ENCODE results near the gene CDH13. TPM values are rescaled to one million over a fixed set of nuclear protein-coding genes. Genes with fewer than 3 reads are reported as not detected.

The CDH13 gene
- total RNA-seq, 2 experiments from 2014 or later, result not detected

GRCh38 chr16:82881516-82881915 lies 254.7 kb downstream of the CDH13 start:
- intact Hi-C loops (cut with DNase I, micrococcal nuclease), result no loop called here
- Mint-ChIP-seq H3K4me3 (no peak overlapping the region), H3K9me3 (ENCODE audit: low read depth) (no peaks in the 10 kb centered on the region), H3K27me3 (no peaks in the 10 kb centered on the region), H3K27ac (no peak overlapping the region), H3K36me3 (ENCODE audit: low read depth) (no peaks in the 10 kb centered on the region), H3K4me1 (no peaks in the 10 kb centered on the region)
- CTCF ChIA-PET, result no interaction called here
- no peak for DNase-seq
- ATAC-seq, result no peak
- POLR2A ChIA-PET, result no interaction called here

- Mint-ChIP-seq H3K36me3 (ENCODE audit: low read depth) (no peaks in the 10 kb centered on the region), H3K4me1 (no peaks in the 10 kb centered on the region), H3K9me3 (ENCODE audit: low read depth) (no peaks in the 10 kb centered on the region), H3K27me3 (no peaks in the 10 kb centered on the region), H3K27ac (no peak overlapping the region), H3K4me3 (no peak overlapping the region)
- ChIA-PET POLR2A (no interaction called here), CTCF (no interaction called here)
- ATAC-seq (no peak), DNase-seq (no peak)
- intact Hi-C loops (cut with DNase I, micrococcal nuclease), result no loop called here
Observed at GRCh38 chr16:82882226-82882625, 255.5 kb downstream of the CDH13 start.

- DNase-seq, result no peak
- ChIA-PET POLR2A (no interaction called here), CTCF (no interaction called here)
- H3K27ac Mint-ChIP-seq, result no peak overlapping the region
- H3K9me3 Mint-ChIP-seq (ENCODE audit: low read depth), result no peaks in the 10 kb centered on the region
- no peaks in the 10 kb centered on the region for H3K27me3 Mint-ChIP-seq
- H3K4me1 Mint-ChIP-seq, result no peaks in the 10 kb centered on the region
- intact Hi-C loops (cut with DNase I, micrococcal nuclease), result no loop called here
- H3K36me3 Mint-ChIP-seq (ENCODE audit: low read depth), result no peaks in the 10 kb centered on the region
- peak; percentile 30 for ATAC-seq
- no peak overlapping the region for H3K4me3 Mint-ChIP-seq
Observed at GRCh38 chr16:82882982-82883835, 256.4 kb downstream of the CDH13 start.

GRCh38 chr16:82884320-82884898 lies 257.6 kb downstream of the CDH13 start:
- no peaks in the 10 kb centered on the region for H3K9me3 Mint-ChIP-seq (ENCODE audit: low read depth)
- ChIA-PET CTCF (no interaction called here), POLR2A (interaction anchor here (0.6 kb wide), 1 partner anchor 125 kb away, joined by 3 read pairs; no protein-coding TSS in a partner anchor)
- H3K4me3 Mint-ChIP-seq, result no peak overlapping the region
- no peaks in the 10 kb centered on the region for H3K36me3 Mint-ChIP-seq (ENCODE audit: low read depth)
- H3K27ac Mint-ChIP-seq, result no peak overlapping the region
- ATAC-seq (no peak), DNase-seq (no peak)
- H3K27me3 Mint-ChIP-seq, result peaks cover 2% of the 10 kb centered on the region
- intact Hi-C loops (cut with DNase I, micrococcal nuclease), result no loop called here
- no peaks in the 10 kb centered on the region for H3K4me1 Mint-ChIP-seq

GRCh38 chr16:82886146-82886545 lies 259.4 kb downstream of the CDH13 start:
- Mint-ChIP-seq H3K9me3 (ENCODE audit: low read depth) (no peaks in the 10 kb centered on the region), H3K4me1 (no peaks in the 10 kb centered on the region), H3K27me3 (peaks cover 2% of the 10 kb centered on the region), H3K4me3 (no peak overlapping the region), H3K27ac (no peak overlapping the region), H3K36me3 (ENCODE audit: low read depth) (no peaks in the 10 kb centered on the region)
- ChIA-PET CTCF (no interaction called here), POLR2A (no interaction called here)
- intact Hi-C loops (cut with DNase I, micrococcal nuclease), result no loop called here
- no peak for ATAC-seq
- DNase-seq, result no peak

- CTCF ChIA-PET, result no interaction called here
- POLR2A ChIA-PET, result no interaction called here
- Mint-ChIP-seq H3K27me3 (peaks cover 2% of the 10 kb centered on the region), H3K9me3 (ENCODE audit: low read depth) (no peaks in the 10 kb centered on the region), H3K4me1 (no peaks in the 10 kb centered on the region), H3K36me3 (ENCODE audit: low read depth) (no peaks in the 10 kb centered on the region), H3K27ac (no peak overlapping the region), H3K4me3 (no peak overlapping the region)
- intact Hi-C loops (cut with DNase I, micrococcal nuclease), result no loop called here
- no peak for DNase-seq
- ATAC-seq, result no peak
Observed at GRCh38 chr16:82888591-82889001, 261.8 kb downstream of the CDH13 start.

- Mint-ChIP-seq H3K9me3 (ENCODE audit: low read depth) (no peaks in the 10 kb centered on the region), H3K27ac (no peak overlapping the region), H3K4me1 (no peaks in the 10 kb centered on the region), H3K27me3 (peaks cover 2% of the 10 kb centered on the region), H3K36me3 (ENCODE audit: low read depth) (no peaks in the 10 kb centered on the region), H3K4me3 (no peak overlapping the region)
- intact Hi-C loops (cut with DNase I, micrococcal nuclease), result no loop called here
- CTCF ChIA-PET, result no interaction called here
- ATAC-seq (no peak), DNase-seq (no peak)
- POLR2A ChIA-PET, result no interaction called here
Observed at GRCh38 chr16:82891424-82891823, 264.7 kb downstream of the CDH13 start.

- CTCF ChIA-PET, result no interaction called here
- no peak for DNase-seq
- no peaks in the 10 kb centered on the region for H3K9me3 Mint-ChIP-seq (ENCODE audit: low read depth)
- no peaks in the 10 kb centered on the region for H3K4me1 Mint-ChIP-seq
- POLR2A ChIA-PET, result no interaction called here
- H3K27ac Mint-ChIP-seq, result no peak overlapping the region
- intact Hi-C loops (cut with DNase I, micrococcal nuclease), result no loop called here
- no peak overlapping the region for H3K4me3 Mint-ChIP-seq
- no peak for ATAC-seq
- no peaks in the 10 kb centered on the region for H3K36me3 Mint-ChIP-seq (ENCODE audit: low read depth)
- H3K27me3 Mint-ChIP-seq, result peaks cover 2% of the 10 kb centered on the region
Observed at GRCh38 chr16:82891918-82892317, 265.1 kb downstream of the CDH13 start.

- Mint-ChIP-seq H3K36me3 (ENCODE audit: low read depth) (no peaks in the 10 kb centered on the region), H3K27me3 (peaks cover 2% of the 10 kb centered on the region), H3K27ac (no peak overlapping the region), H3K4me1 (no peaks in the 10 kb centered on the region), H3K4me3 (no peak overlapping the region), H3K9me3 (ENCODE audit: low read depth) (no peaks in the 10 kb centered on the region)
- ATAC-seq (no peak), DNase-seq (no peak)
- intact Hi-C loops (cut with DNase I, micrococcal nuclease), result no loop called here
- ChIA-PET CTCF (no interaction called here), POLR2A (no interaction called here)
Observed at GRCh38 chr16:82892324-82892723, 265.6 kb downstream of the CDH13 start.

- H3K9me3 Mint-ChIP-seq (ENCODE audit: low read depth), result no peaks in the 10 kb centered on the region
- intact Hi-C loops (cut with DNase I, micrococcal nuclease), result no loop called here
- H3K27ac Mint-ChIP-seq, result no peak overlapping the region
- H3K27me3 Mint-ChIP-seq, result no peaks in the 10 kb centered on the region
- POLR2A ChIA-PET, result interaction anchor here (0.6 kb wide), 1 partner anchor 334 kb away, joined by 3 read pairs; no protein-coding TSS in a partner anchor
- ATAC-seq (no peak), DNase-seq (no peak)
- CTCF ChIA-PET, result no interaction called here
- H3K4me3 Mint-ChIP-seq, result no peak overlapping the region
- no peaks in the 10 kb centered on the region for H3K4me1 Mint-ChIP-seq
- H3K36me3 Mint-ChIP-seq (ENCODE audit: low read depth), result no peaks in the 10 kb centered on the region
Observed at GRCh38 chr16:82895843-82896242, 269.1 kb downstream of the CDH13 start.

GRCh38 chr16:82899006-82899405 lies 272.2 kb downstream of the CDH13 start:
- ChIA-PET CTCF (no interaction called here), POLR2A (no interaction called here)
- no peaks in the 10 kb centered on the region for H3K9me3 Mint-ChIP-seq (ENCODE audit: low read depth)
- ATAC-seq (no peak), DNase-seq (no peak)
- H3K4me1 Mint-ChIP-seq, result no peaks in the 10 kb centered on the region
- intact Hi-C loops (cut with DNase I, micrococcal nuclease), result no loop called here
- H3K27ac Mint-ChIP-seq, result no peak overlapping the region
- no peak overlapping the region for H3K4me3 Mint-ChIP-seq
- H3K27me3 Mint-ChIP-seq, result no peaks in the 10 kb centered on the region
- H3K36me3 Mint-ChIP-seq (ENCODE audit: low read depth), result no peaks in the 10 kb centered on the region

- no peak for DNase-seq
- no peaks in the 10 kb centered on the region for H3K27me3 Mint-ChIP-seq
- intact Hi-C loops (cut with DNase I, micrococcal nuclease), result no loop called here
- ChIA-PET CTCF (no interaction called here), POLR2A (no interaction called here)
- no peaks in the 10 kb centered on the region for H3K9me3 Mint-ChIP-seq (ENCODE audit: low read depth)
- H3K4me3 Mint-ChIP-seq, result no peak overlapping the region
- H3K27ac Mint-ChIP-seq, result no peak overlapping the region
- no peaks in the 10 kb centered on the region for H3K4me1 Mint-ChIP-seq
- no peaks in the 10 kb centered on the region for H3K36me3 Mint-ChIP-seq (ENCODE audit: low read depth)
- ATAC-seq, result no peak
Observed at GRCh38 chr16:82899731-82900450, 273.1 kb downstream of the CDH13 start.
